Peyer's patch (tissue), 4 donors: Measurements from ENCODE around the gene MAPK6.

Experiments used
- POLR2A ChIP-seq, 2 donors: fragments of 450-650 bp; IDR thresholded peaks; one replicate each; pipeline ENCODE4 v1.5.1; 2017; ENCODE audit warnings: antibody characterized with exemption in 2 of 2, mild to moderate bottlenecking in 2 of 2, moderate library complexity in 2 of 2
- TF ChIP-seq, protein P1 (sequence below), 6 experiments: fragments of 450-650 bp in 4 of 6; fragments of 200-600 bp in 2 of 6; sonication (generic) in 1 of 6; IDR thresholded peaks; one replicate each; pipeline ENCODE4 v1.5.1; 2017 to 2019; ENCODE audit warnings: antibody characterized with exemption in 6 of 6, mild to moderate bottlenecking in 3 of 6, moderate library complexity in 1 of 6

DNA sequence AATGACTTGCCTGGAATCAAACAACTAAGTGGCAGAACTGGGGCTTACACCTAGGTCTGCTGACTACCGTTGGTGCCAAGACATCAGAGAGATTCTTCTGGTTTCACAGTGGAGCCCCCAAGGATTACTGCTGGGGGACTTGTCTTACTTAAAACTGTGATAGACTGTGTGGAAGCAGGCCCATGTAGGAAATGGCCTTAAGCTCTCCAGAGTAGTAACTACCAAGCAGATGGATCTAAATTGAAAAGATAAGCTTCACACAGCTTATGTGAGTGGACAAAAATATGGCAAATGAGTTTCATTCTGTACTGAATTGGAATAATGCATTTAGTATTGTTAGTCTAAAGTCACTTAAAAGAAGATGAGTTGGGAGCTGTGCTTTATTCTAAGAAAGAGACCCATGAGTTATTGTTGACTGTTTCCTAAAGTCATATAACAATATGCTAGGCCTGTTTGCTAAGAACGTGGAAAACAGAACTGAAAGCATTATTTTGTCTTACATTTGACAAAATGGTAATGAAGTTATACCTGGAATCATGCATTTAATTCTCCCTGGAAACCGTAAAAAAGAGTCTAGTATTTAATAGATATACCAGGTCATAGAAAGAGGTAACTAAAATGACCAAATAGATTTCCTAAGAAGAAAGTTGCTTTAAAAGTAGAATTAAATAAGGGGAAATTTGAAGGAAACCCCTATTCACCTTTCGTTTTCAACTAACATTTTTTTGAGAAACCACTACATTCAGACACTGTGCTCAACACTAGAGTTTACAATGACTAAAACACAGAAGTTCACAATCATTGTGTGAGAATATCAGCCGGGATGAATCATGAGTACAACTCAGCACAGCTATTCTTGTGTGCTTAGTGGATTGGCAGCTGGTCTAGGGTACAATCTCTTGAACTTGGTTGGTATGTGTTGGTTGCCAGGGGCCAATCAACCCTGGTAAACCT is 13.0 kb upstream of the MAPK6 start:
- TF ChIP-seq POLR2A (IDR thresholded peaks at IDR 0.05) = no peak
- TF ChIP-seq, protein P1, sequence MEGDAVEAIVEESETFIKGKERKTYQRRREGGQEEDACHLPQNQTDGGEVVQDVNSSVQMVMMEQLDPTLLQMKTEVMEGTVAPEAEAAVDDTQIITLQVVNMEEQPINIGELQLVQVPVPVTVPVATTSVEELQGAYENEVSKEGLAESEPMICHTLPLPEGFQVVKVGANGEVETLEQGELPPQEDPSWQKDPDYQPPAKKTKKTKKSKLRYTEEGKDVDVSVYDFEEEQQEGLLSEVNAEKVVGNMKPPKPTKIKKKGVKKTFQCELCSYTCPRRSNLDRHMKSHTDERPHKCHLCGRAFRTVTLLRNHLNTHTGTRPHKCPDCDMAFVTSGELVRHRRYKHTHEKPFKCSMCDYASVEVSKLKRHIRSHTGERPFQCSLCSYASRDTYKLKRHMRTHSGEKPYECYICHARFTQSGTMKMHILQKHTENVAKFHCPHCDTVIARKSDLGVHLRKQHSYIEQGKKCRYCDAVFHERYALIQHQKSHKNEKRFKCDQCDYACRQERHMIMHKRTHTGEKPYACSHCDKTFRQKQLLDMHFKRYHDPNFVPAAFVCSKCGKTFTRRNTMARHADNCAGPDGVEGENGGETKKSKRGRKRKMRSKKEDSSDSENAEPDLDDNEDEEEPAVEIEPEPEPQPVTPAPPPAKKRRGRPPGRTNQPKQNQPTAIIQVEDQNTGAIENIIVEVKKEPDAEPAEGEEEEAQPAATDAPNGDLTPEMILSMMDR (IDR thresholded peaks at IDR 0.05) = no peak
